T-helper 22 cell (primary cell): Measurements from ENCODE around the gene SLX9.

Experiments
- DNase-seq: peaks from one replicate; pipeline ENCODE4 v3.0.0-alpha.2; 2020; ENCODE audit warnings: low read depth

Gene SLX9

DNA sequence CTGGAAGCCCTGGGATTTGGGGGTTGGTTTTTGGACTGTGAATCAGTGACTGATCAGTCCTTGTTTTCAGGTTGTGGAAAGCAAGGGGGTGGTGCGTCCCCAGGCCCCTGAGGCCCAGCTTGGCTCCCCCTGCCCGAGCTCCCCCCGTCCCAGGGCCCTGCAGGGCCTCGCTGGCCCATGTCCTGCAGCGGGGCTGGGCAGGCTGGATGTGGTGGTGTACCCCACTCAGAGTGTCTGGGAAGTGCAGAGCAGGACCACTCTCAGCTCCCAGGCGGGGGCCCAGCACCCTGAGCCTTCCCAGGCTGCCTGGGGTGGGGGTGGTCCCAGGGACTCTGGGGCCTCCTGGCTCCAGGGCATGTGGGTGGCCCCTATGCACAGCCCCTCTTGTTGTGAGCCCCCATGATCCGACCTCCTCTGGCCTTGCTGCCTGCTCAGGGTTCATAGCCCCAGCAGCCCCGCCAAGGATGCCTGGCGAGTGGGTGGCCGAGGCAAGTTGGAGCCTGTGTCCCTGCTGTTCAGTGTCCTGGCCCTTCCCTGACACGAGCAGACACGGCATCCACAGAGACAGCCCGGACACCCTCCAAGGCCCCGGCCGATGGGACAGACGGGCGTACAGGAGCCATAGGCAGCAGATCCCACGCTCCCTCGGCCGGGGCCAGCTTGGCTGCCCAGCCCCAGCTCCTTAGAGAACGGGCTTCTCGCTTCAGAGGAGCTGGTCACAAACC, 37.9 kb downstream of the SLX9 start:
- no peak for DNase-seq

DNA sequence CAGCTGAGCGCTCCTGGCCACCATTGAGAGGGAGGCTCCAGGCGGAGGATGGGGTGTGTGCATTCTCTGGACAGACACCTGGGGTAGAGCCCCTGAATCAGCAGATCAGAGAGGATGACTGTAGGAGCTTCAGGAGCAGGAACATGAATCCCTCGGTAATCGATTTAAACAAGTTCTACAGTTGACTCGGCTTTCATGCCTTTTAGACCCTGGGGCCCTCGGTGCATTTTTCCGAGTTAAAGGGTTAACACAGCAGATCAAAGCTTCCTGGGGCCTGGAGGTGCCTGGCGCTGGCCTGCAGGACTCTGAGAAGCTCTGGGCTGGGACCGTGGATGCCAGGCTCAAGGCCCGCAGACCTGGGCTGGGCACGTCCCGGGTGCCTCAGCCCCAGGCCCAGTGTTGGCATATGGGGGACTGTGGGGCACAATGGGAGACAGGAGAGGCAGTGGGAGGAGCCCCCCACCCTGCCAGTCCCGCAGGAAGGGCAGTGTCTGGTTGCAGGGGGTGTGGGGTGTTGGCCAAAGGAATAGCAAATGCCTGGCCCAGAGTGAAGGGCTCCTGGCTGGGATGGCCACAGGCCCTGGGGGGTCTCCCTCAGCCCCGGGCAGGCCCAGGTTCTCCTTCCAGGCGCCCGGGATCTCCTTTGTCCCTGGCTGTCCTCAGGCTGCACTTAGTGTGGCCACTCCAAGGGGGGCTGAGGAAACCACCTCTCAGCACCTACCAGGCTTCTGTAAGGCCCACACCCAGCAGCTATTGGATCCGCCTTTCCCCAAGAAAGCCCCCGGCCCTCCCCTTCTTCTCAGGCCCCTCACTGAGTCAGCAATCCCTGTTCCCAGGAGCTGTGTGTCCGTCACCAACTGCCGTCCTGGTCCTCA, 40.1 kb downstream of the SLX9 start:
- no peak for DNase-seq

DNA sequence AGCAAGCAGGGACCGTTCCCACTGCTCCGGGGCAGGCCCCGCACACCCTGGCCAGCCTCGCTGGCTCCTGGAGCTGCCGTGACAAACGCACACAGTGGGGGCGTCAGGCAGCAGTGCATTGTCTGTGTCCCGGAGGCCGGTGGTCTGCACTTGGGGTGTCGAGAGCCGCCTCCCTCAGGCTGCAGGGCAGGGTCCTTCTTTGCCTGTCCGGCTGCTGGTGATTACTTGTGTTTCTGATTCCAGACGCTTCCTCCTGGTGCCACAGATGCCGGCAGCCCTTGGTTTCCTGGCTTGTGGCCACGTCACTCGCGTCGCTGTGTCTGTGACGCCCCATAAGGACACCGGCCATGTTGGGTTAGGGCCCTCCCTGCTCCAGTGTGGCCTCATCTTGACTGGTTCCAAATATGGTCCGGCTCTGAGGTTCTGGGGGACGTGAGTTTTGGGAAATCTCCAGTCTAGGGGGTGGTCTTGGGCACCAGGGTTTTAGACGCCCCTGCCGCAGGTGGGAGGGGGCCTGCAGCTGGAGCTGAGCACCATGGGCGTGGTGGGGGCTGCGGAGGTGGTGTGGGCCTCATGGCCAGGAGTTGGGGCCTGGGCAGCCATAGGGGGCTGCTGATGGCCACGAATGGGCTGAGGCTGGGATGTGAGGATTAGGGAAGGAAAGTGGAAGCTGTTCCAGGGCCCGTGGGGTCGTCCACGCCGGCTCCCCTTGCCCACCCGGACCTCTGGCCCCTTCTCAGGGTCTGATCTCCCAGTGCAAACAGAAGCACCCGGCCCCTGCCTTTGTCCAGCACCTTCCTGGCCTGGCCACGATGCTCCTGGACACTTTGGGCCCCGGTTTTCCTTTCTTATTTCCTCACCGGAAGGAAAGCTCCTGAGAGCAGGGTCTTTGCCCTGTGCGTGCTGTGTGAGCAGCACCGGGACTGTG, 41.0 kb downstream of the SLX9 start:
- no peak for DNase-seq

DNA sequence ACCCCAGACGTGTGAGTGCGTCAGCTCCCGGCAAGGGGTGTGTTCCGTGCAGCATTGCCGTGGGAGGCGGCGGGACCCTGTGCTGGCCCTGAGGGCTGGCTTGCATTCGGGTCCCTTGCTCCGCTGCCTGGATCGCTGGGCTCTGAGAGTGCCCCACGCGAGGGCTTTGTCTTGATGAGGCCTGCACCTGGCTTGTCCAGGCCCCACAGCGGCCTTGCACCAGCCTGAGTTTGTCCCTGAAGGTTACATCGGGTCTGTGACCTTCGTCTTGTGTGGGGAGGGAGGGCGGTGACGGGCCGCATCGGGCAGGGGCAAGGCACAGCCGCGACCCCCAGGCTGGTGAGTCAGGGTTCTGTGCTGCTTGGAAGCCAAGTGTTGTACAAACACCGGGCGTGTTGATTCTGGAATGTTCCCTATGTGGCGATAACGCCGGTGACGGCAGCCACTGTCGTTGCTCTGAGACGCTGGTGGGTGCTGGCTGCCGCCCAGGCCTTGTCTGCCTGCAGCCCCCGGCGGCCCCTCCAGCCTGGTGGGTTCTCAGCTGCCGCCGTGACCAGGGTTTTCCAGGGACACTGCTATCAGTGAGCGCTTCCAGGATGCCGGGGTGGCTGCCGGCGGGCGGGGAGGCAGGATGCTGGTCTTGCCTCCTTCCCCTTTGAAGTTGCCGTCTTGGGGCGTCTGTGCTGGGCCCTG, 42.9 kb downstream of the SLX9 start:
- DNase-seq = no peak

DNA sequence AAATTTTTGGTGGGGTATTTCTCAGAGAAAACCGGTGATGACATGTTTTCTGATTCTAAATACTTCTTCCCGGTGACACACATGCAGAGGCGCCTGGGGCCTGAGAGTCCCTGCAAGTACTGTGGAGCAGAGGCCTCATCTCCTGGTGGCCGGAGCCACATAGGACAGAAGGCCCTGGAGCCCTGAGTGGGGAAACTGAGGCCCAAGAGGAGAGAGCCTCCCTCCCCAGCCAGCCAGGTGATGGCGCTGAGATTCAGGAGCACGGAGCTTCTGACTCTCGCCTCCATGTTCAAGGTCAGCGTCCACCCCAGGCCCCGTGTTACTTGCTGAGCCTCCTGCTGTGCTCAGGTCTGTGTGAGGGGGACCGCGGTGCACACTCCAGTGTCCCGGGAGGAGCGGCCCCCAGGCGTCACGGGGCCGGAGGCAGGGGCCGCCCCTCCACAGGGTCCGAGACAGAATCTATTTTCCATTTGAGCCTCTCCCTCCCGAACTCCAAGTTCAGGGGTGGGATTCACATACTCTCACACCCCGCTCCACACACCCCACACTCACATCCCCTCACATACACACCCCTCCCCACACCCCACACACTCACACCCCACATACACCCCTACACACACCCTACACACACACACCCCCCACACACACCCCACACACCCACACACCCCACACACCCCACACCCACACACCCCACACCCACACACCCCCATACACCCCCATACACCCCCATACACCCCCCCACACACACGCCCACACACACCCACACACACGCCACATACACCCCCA, 43.8 kb downstream of the SLX9 start:
- no peak for DNase-seq

DNA sequence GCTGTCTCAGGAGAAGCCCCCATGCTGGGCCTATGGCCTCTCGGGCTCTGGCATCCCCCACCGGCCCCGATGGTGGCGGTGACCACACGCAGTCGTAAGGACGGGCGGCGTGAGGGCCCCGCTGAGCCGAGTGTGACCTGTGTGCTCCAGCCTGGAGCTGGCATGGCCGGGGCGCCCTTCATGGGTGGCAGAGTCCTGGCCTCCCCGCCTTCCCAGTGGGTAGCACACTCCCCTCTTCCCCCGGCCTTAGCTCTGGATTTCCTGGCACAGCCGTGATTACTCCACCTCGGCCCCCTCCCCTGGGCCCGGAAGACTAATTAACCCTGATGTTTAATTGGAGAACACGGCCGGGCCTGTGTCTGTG, 44.6 kb downstream of the SLX9 start:
- DNase-seq = no peak

DNA sequence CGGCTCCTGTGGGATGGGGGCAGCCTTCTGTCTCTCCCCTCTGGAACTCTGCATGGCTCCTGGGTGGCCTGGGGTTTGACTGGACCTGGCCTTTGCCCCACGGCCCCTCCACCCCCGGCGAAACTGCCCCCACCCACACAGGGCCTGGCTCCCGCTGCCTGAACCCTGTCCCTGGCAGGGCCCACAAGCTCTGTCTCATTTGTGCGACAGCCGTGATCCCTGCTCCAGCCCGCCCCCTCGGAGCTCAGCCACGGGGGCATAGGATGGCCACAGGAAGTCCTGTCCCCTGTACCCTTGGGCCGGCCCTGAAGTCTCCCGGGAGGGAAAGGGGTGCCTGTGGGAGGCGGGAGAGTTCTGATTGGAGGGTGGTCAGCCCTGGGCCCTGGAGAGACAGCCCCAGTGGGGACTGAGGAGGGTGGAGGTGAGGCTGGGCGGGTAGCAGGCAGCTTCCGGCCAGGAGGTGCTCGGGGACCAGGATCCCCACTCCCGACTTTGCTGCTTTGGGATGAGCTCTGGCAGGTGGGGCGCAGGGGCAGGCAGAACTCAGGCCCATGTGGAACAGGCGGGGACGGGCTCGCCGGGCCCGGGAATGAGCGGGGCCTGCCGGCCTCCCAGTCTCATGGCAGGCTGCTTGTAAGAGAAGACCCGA, 45.1 kb downstream of the SLX9 start:
- DNase-seq = no peak

DNA sequence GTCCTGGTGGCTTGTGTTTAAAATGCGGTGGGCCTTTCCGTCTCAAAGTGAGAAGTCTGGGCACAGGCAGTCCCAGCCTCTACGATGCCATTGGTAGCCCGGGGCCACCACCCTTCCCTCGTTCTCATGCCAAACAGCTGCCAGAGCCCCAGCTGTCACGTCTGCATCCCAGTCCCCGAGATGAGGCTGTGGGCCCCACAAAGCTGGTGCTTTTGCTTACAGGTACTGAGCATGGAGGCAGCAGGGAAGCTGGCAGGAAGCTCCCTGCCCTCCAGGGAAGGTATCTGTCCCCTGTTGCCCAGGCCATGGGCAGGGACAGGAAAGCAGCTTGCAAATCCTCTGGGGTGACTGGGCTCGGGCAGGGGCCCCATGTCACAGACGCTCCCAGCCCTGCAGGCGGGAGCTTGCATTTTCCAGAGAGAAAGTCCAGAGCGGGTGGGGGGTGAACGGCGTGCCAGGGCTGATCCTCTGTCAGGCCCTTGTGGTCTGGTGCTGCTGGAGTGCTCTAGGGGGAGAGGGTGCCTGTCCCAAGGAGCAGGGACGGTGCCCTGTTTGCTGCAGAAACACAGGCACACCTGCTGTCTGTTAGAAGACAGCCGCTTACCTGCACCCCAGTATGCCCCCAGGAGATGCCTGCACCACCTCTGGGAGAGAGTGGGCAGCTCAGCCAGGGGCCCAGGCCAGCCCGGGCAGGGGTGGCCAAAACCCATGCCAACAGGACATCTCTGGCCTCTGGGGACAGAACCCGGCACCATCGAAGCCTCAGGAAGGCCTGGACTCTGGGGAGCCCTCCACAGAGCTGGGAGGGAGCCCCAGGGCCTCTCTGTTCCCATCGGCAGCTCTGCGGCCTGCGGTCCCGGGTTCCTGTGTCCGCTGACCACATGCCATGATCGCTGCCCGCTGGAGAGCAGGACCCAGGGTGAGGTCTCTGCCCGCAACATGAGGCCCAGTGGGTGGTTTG, 45.9 kb downstream of the SLX9 start:
- no peak for DNase-seq

DNA sequence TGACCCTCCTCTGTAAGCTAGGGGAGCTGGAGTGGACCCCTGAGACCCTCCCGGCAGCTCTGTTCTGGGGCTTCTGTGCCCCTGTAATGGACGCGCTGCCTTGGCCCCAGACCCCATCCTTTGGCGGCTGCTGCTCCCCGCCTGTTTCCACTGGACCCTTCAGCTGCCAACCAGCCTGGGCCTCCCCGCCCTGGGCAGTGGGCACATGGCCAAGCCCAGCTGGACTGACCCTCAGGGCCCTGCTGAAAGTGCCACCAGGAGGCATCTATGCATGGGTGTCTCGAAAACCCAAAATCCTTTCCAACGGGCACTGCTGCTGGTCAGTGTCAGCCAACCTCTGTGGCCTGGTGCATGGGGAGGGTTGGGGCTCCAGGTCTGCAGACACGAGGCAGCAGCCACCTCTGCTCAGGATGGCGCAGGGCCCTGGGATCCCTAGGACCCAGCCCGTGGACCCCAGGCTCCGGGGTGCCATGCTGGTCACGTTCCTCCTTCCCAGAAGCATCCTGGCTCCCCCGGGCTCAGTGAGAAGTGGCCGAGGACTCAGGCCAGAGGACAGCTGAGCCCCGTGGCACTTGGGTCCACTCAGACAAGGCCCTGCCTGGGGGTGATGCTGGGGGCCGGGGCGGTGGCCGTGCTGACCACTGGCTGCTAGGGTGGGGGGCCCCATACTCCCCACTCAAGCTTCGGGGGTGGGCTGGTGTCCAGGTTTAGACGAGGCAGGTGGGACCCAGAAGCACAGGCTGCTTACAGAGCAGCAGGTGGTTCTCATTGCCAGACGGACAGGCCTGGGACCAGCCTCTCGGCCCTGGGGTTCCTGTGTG, 46.9 kb downstream of the SLX9 start:
- DNase-seq = no peak

DNA sequence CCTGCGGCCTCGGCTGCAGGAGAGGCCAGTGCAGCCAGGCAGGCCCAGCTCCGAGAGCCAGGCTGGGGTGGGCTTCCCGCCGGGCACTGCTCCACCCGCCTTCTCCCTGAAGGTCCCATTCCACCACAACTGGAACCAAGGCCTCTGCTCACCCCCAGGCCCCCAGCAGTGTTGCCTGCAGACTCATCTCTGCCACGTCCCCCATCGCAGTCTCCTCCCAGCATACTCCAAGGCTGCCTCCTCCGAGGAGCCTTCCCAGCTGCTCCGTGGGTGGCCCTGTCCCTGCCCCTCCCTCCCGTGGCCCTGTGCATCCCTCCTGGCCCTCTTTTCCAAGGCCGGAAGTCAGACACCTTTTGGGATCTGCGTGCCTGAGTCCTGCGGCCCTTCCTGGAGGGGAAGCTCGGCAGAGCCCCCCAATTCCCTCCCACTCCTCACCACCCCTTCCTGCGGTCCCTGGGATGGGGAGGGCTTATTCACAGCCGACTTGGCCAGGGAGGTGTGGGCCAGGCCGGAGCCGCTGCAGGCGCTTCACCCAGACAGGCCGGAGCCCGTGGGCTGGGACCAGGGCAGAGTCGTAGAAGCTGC, 47.6 kb downstream of the SLX9 start:
- no peak for DNase-seq

DNA sequence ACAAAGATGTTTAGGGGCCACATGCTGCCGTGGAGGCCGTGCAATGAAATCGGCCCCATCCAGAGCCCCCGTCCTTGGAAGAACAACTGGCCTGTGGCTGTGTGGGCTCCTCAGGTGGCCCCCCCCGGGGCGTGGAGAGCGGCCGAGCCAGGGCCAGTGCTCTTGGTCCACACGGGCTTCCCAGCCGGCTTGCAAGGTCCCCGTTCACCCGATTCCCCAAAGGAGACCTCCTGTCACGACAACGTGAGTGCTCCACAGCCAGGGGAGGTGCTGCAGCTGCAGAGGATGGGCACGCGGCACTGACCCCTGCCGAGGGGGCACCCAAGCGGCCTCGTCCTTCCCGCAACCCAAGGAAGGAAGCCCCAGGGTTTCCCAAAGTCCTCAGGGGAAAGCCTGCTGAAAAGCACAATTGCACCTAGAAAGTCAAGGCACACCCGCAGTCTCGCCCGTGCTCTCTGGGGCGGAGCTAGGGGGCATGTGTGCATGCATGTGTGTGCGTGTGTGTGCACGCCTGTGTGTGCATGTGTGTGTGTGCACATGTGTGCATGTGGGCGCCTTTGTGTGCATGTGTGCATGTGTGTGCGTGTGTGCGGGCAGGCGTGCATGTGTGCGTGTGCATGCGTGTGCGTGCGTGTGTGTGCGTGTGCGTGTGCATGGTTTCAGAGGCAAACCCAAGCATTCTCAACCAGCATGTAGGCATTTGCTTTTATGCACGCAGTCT, 48.2 kb downstream of the SLX9 start:
- no peak for DNase-seq

DNA sequence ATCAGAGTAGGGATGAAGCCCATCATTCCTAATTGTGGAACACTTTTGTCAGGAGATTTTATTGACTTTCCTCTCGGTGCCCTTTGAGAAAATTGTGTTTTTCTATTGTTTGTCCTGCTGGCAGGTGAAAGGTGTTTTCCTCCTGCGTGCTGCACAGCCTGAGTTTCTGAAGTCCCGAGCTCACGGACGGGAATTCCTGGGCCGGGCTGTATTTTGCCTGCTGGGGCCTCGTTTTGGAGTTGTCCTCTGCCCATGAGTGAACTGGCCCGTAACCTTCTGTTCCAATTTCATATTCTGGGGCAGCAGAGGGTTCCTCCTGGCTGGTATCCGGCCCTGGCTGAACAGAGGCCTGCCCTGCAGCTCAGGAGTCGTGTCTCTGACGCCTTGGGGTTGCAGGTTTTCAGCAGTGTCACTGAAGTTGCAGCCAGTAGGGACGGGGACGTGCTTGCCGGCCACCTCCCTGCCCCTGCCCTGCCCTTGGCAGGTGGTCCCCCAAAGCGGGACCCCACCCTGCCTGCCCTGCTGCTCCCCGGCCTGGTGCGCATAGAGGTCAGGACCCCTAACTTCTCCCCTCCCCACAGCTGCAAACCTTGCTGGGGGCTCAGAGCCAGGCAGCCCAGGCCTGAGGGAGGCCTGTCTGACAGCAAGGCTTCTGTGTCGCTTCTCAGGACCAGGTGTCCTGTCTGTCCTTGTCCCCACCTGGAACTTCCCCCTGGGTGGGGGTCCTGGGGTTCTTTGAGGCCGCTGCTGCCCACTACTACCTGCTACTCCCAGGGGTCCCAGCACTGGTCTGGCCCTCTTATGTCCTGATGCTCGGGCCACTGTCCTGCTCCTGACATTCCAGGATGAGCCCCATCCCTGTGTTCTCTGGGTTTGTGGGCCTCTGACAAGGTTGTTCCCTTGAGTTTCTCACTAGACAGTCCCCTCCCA, 49.0 kb downstream of the SLX9 start:
- DNase-seq = no peak

DNA sequence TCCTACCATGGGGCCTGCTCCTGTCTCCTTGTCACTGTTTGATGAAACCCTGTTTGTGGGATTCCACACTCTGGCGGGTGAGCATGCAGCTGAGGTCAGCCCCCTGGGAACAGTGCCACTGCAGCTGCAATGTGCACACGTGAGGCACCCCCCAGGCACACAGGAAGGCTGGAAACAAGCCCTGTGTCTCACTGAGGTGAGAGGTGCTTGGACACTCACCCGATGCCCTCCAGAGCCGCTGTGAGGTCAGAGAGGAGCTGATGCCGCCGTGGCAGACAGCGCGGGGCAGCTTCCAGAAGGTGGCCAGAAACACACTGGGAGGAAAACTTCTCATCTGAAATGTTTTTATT, 49.7 kb downstream of the SLX9 start:
- DNase-seq = no peak

DNA sequence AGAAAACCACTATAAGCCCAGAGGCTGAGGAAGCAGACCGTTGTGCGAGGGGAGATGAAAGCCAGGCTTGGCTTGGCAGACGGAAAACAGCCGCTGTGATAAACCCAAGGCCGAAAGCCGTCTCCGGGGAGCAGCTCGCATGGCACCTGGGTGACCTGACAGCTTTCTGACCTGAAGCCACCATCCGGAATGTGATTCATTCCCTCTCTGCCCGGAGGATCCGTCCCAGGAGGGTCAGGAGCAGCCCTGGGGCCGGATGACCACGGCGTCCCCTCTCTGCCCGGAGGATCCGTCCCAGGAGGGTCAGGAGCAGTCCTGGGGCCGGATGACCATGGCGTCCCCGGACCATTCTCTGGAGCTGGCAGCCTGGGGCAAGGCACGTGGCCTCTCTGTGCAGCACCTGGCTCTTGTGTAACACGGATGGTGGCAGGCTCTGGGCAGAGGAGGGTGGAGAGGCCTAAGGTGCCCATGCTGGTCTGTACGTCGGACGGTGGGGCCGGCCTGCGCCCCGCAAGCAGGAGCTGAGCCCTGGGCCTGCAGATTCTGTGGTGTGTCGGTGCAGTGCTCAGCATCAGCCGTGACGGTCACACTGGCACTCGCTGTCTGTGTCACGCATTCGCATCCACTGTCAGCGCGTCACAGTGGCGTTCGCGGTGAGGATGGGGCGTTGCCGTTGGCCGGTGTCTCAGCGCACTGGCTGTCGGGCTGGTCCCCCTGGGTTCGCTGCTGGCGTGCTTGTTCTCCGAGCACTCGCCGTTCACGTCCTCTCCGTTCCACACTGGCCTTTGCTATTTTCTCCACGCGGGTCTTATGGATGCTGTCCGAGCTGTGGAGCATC, 50.3 kb downstream of the SLX9 start:
- no peak for DNase-seq

DNA sequence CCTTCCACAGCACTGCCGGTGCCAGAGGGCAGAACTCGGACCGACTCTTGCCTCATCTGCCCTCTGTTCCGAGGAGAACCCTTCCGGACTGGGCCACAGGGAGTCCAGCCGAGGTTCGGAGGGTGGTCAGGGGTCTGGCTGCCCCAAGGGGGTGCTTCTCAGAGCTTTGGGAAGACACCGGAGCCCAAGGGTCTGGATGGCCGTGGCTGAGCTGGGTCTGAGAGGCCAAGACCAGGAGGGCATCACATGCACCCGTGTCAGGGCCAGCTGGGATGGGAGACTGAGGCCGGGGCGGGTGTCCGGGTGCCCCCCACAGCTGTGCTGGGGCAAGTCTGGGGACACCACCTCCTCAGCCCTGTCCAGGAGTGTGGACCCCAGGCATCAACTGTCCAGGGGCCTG, 51.1 kb downstream of the SLX9 start:
- no peak for DNase-seq
